C4-2B (cell line): ENCODE data around the gene DYNC2LI1.

ENCODE experiments used
- ZFX ChIP-seq: fragments of 450-650 bp; IDR thresholded peaks from 2 replicates; pipeline ENCODE4 v1.6.1; 2017
- TF ChIP-seq, protein P1 (sequence below): fragments of 450-650 bp; conservative IDR thresholded peaks from 2 replicates; pipeline ENCODE4 v1.5.1; 2017; ENCODE audit warnings: mild to moderate bottlenecking

- TF ChIP-seq, protein P1, sequence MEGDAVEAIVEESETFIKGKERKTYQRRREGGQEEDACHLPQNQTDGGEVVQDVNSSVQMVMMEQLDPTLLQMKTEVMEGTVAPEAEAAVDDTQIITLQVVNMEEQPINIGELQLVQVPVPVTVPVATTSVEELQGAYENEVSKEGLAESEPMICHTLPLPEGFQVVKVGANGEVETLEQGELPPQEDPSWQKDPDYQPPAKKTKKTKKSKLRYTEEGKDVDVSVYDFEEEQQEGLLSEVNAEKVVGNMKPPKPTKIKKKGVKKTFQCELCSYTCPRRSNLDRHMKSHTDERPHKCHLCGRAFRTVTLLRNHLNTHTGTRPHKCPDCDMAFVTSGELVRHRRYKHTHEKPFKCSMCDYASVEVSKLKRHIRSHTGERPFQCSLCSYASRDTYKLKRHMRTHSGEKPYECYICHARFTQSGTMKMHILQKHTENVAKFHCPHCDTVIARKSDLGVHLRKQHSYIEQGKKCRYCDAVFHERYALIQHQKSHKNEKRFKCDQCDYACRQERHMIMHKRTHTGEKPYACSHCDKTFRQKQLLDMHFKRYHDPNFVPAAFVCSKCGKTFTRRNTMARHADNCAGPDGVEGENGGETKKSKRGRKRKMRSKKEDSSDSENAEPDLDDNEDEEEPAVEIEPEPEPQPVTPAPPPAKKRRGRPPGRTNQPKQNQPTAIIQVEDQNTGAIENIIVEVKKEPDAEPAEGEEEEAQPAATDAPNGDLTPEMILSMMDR: no peak
- TF ChIP-seq ZFX: no peak
Observed at GRCh38 chr2:43846140-43846793, 72.4 kb downstream of the DYNC2LI1 start.
